Psoas muscle (tissue), 8 donors: ENCODE results near the gene MRPS5. TPM values are rescaled to one million over a fixed set of nuclear protein-coding genes. Genes with fewer than 3 reads are reported as not detected.
"Not testable (repeated sequence)": the region's sequence is repeated elsewhere in the genome, so short reads cannot be mapped to it uniquely, and the experiment has no call there.

Experiments used
- ATAC-seq, 4 donors: fragments of 200-7000 bp; cut with Tn5 transposase; one replicate each; pipeline ENCODE4 v1.9.1; 2020; ENCODE audit warnings: moderate library complexity in 3 of 4, mild to moderate bottlenecking in 2 of 4
- DNase-seq, 2 donors: peaks; one replicate each; pipeline ENCODE4 v3.0.0-alpha.2; 2020
- H3K27ac ChIP-seq: fragments of 200-600 bp; one replicate; pipeline ENCODE4 v1.8.0; 2022
- H3K27me3 ChIP-seq, 3 donors: fragments of 200-600 bp in 1 of 3; one replicate each; pipeline versions ENCODE4 v1.6.1 to v1.8.0; 2013 to 2022; ENCODE audit warnings: low read length in 2 of 3, mild to moderate bottlenecking in 2 of 3, moderate library complexity in 1 of 3; ENCODE audit not compliant: insufficient read depth in 3 of 3
- H3K36me3 ChIP-seq, 2 donors: fragments of 200-600 bp in 1 of 2; one replicate each; pipeline versions ENCODE4 v1.6.1 to v1.8.0; 2013 to 2022; ENCODE audit warnings: low read depth in 1 of 2, mild to moderate bottlenecking in 1 of 2, moderate library complexity in 1 of 2; ENCODE audit not compliant: insufficient read depth in 1 of 2
- H3K4me1 ChIP-seq: fragments of 200-600 bp; one replicate; pipeline ENCODE4 v1.8.0; 2022
- H3K4me3 ChIP-seq: fragments of 200-600 bp; one replicate; pipeline ENCODE4 v1.8.0; 2022; ENCODE audit warnings: mild to moderate bottlenecking
- H3K9me3 ChIP-seq: fragments of 200-600 bp; one replicate; pipeline ENCODE4 v1.8.0; 2022
- CTCF ChIP-seq: fragments of 200-600 bp; IDR thresholded peaks from one replicate; pipeline ENCODE4 v1.8.0; 2022; ENCODE audit warnings: antibody characterized with exemption
- WGBS, 3 donors: extraction: QIAGEN DNeasy Blood & Tissue Kit; methylation state at CpG; one replicate each; pipeline versions ENCODE4 v1.1.6 to v1.1.7; 2013; 5-methylcytosine and 5-hydroxymethylcytosine counted together
- intact Hi-C, 2 donors: fragments of 100-400 bp; cut with DNase I; formaldehyde crosslinking; loops; one replicate each; pipeline versions ENCODE4 v1.11.0 to v1.14.2; 2022
- polyA plus RNA-seq, 3 donors: library from polyadenylated mRNA; stranded (reverse); fragments of 200-250 nt; gene quantifications; one replicate each; pipeline ENCODE4 v1.2.3, GENCODE V29; 2013
- total RNA-seq, 4 donors: library from RNA; stranded (reverse); fragmentation: NEBNext Ultra II Directional in 2 of 4; extraction: Animal tissue kit (Norgen Biotek cat#: 25700) in 2 of 4; gene quantifications; one replicate each; pipeline versions ENCODE4 v1.2.1 to v1.2.4, GENCODE V29; 2021 to 2023
- donor health status: healthy with polysubstance abuse.
- donor health status: DM: no; HTN: no; CAD: no; lungs with moderate emphysema.
- donor health status: Bipolar disorder and iron deficiency.
- donor health status: healthy.
- donor health status: DM: yes; HTN: yes; CAD: no.
- donor health status: DM: no; HTN: no; CAD: no.
- donor health status: DM: no; HTN: no; CAD: no.
- donor health status: DM: yes; HTN: yes; CAD: no.

Gene MRPS5
- total and polyA plus RNA-seq, 7 donors, result 45.6 to 180 (median 79.0) TPM

- 81 to 90% (median 88%) methylated on average over 2 of the region's 2 CpGs for WGBS, 3 donors
- H3K27me3 ChIP-seq, result no peaks in the 10 kb centered on the region
- no peak overlapping the region for H3K4me3 ChIP-seq
- H3K4me1 ChIP-seq, result no peaks in the 10 kb centered on the region
- H3K36me3 ChIP-seq, result peaks cover 14 to 74% of the 10 kb centered on the region in 2 donors
- no peak for ATAC-seq
- H3K27ac ChIP-seq, result no peak overlapping the region
- no peaks in the 10 kb centered on the region for H3K9me3 ChIP-seq
- no peak for DNase-seq
- intact Hi-C loops, result no loop called here
- no peak for TF ChIP-seq CTCF
Measured at GRCh38 chr2:95099910-95100309, 21.7 kb downstream of the MRPS5 start.

GRCh38 chr2:95098273-95098672 lies 23.3 kb downstream of the MRPS5 start:
- 95 to 98% (median 97%) methylated on average over 5 of the region's 5 CpGs for WGBS, 3 donors
- H3K27ac ChIP-seq, ATAC-seq, H3K4me3 ChIP-seq, H3K9me3 ChIP-seq, H3K4me1 ChIP-seq, DNase-seq, intact Hi-C loops, H3K27me3 ChIP-seq: not testable (repeated sequence)
- H3K36me3 ChIP-seq, result peaks cover 10 to 61% of the 10 kb centered on the region in 2 donors

GRCh38 chr2:95091885-95092555 lies 29.6 kb downstream of the MRPS5 start:
- H3K36me3 ChIP-seq, result peaks cover 3 to 66% of the 10 kb centered on the region in 2 donors

GRCh38 chr2:95087379-95087778 lies 34.2 kb downstream of the MRPS5 start:
- Histone ChIP-seq H3K4me1 (no peaks in the 10 kb centered on the region), H3K9me3 (no peaks in the 10 kb centered on the region), H3K27me3 (no peaks in the 10 kb centered on the region), H3K36me3 (peaks cover 7 to 87% of the 10 kb centered on the region in 2 donors), H3K27ac (no peak overlapping the region), H3K4me3 (no peak overlapping the region)
- intact Hi-C loops, result no loop called here
- ATAC-seq, result no peak
- WGBS, 3 donors, result 81 to 88% (median 84%) methylated on average over 5 of the region's 5 CpGs
- DNase-seq, result no peak
- TF ChIP-seq CTCF, result no peak

More at GRCh38 chr2:95091885-95092555, 29.6 kb downstream of the MRPS5 start:
- ATAC-seq (no peak), DNase-seq (no peak)
- TF ChIP-seq CTCF, result no peak
- intact Hi-C loops, result no loop called here
- Histone ChIP-seq H3K27me3 (no peaks in the 10 kb centered on the region), H3K27ac (no peak overlapping the region), H3K4me3 (no peak overlapping the region), H3K4me1 (no peaks in the 10 kb centered on the region), H3K9me3 (no peaks in the 10 kb centered on the region)
- 84 to 89% (median 88%) methylated on average over 6 of the region's 6 CpGs for WGBS, 3 donors

- TF ChIP-seq CTCF, result no peak
- 94 to 97% (median 97%) methylated on average over 1 of the region's 1 CpG for WGBS, 3 donors
- peaks cover 7 to 74% of the 10 kb centered on the region in 2 donors for H3K36me3 ChIP-seq
- no peaks in the 10 kb centered on the region for H3K4me1 ChIP-seq
- ATAC-seq, result no peak
- H3K27ac ChIP-seq, result no peak overlapping the region
- no peak overlapping the region for H3K4me3 ChIP-seq
- no peaks in the 10 kb centered on the region for H3K27me3 ChIP-seq
- H3K9me3 ChIP-seq, result no peaks in the 10 kb centered on the region
- no peak for DNase-seq
- intact Hi-C loops, result no loop called here
Measured at GRCh38 chr2:95086017-95086416, 35.6 kb downstream of the MRPS5 start.
